Measurements from ENCODE around the gene NDUFA7. TPM values are rescaled to one million over a fixed set of nuclear protein-coding genes. Genes with fewer than 3 reads are reported as not detected.
A peak's percentile ranks its signal among the peaks of the same experiment; 100 is the strongest.

The NDUFA7 gene
- total and polyA plus RNA-seq, 2 donors (not counting 1 experiment from before 2014, with no cell fraction given) = 28.6 to 71.7 TPM

DNA sequence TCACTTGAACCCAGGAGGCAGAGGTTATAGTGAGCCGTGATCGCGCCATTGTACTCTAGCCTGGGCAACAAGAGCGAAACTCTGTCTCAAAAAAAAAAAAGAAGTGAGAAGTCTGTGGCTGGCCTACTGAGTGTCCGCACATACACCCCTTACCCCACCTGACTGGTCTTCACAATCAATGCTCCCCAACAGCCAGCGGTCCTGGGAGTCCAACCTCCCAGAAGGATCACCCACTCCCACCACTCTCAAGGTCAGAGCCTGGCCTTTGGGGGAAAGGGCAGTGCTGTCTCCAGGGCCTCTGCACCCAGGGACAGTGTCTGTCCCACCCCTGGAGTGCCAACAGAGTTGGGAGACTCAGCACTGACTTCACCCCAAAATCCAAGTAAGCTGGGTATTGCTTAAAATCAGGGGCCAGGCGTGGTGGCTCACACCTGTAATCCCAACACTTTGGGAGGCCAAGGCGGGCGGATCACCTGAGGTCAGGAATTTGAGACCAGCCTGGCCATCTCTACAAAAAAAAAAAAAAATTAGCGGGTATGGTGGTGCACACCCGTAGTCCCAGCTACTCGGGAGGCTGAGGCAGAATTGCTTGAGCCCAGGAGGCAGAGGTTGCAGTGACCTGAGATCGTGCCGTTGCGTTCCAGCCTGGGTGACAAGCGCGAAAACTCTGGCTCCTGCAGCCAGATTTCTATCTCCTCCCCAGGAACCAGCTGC, 10.7 kb downstream of the NDUFA7 start:
- Mint-ChIP-seq H3K27ac (no peak overlapping the region), H3K4me1 (peaks cover 24% of the 10 kb centered on the region), H3K4me3 (no peak overlapping the region), H3K9me3 (ENCODE audit: insufficient read depth) (no peaks in the 10 kb centered on the region), H3K27me3 (no peaks in the 10 kb centered on the region)
- intact Hi-C loops (cut with micrococcal nuclease) = no loop called here
- H3K4me3 ChIP-seq (ENCODE audit: control extremely low read depth in 1 of 5, extremely low read depth in 1 of 5, insufficient read depth in 1 of 5, low read depth in 2 of 5, low read length in 4 of 5) = no peak overlapping the region
- H3K27ac ChIP-seq (ENCODE audit: low read length in 2 of 2) = no peak overlapping the region
- peaks cover 6% of the 10 kb centered on the region for H4K20me1 ChIP-seq (ENCODE audit: control insufficient read depth, insufficient read depth, low read length, poor library complexity, severe bottlenecking)
- POLR2A ChIA-PET = interaction anchor here (0.7 kb wide), 1 partner anchor 150 kb away, joined by 3 read pairs; no protein-coding TSS in a partner anchor
- peaks cover 7 to 18% of the 10 kb centered on the region in 2 donors for H3K4me1 ChIP-seq (ENCODE audit: control insufficient read depth in 2 of 2, insufficient read depth in 2 of 2, low read length in 2 of 2)
- no peak overlapping the region for H3K4me2 ChIP-seq (replicated peaks; ENCODE audit: low read depth, low read length, poor library complexity, severe bottlenecking)
- no peaks in the 10 kb centered on the region for H3K27me3 ChIP-seq (replicated peaks in 1 of 4; ENCODE audit: control extremely low read depth in 1 of 4, control insufficient read depth in 3 of 4, insufficient read depth in 4 of 4, low read length in 3 of 4)
- H3K9me3 ChIP-seq (ENCODE audit: control extremely low read depth in 1 of 3, control insufficient read depth in 2 of 3, insufficient read depth in 1 of 3, low read length in 2 of 3) = no peaks in the 10 kb centered on the region
- TF ChIP-seq, protein P1, sequence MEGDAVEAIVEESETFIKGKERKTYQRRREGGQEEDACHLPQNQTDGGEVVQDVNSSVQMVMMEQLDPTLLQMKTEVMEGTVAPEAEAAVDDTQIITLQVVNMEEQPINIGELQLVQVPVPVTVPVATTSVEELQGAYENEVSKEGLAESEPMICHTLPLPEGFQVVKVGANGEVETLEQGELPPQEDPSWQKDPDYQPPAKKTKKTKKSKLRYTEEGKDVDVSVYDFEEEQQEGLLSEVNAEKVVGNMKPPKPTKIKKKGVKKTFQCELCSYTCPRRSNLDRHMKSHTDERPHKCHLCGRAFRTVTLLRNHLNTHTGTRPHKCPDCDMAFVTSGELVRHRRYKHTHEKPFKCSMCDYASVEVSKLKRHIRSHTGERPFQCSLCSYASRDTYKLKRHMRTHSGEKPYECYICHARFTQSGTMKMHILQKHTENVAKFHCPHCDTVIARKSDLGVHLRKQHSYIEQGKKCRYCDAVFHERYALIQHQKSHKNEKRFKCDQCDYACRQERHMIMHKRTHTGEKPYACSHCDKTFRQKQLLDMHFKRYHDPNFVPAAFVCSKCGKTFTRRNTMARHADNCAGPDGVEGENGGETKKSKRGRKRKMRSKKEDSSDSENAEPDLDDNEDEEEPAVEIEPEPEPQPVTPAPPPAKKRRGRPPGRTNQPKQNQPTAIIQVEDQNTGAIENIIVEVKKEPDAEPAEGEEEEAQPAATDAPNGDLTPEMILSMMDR (IDR thresholded peaks at IDR 0.05) = no peak
- TF ChIP-seq EZH2 (IDR thresholded peaks at IDR 0.05; ENCODE audit: borderline replicate concordance, insufficient read depth, low read depth, low read length, poor library complexity, severe bottlenecking) = no peak
- 94% methylated on average over 14 of the region's 17 CpGs for WGBS (ENCODE audit: insufficient coverage)
- peaks cover 3 to 25% of the 10 kb centered on the region in 2 experiments for H3K36me3 ChIP-seq (replicated peaks in 1 of 2; ENCODE audit: control extremely low read depth in 1 of 2, control insufficient read depth in 1 of 2, extremely low read depth in 1 of 2, insufficient read depth in 2 of 2, low read length in 1 of 2)
- DNase-seq (no peak), ATAC-seq (ENCODE audit: low read depth) (no peak)
- H3K79me2 ChIP-seq (ENCODE audit: control insufficient read depth, insufficient read depth, low read length) = peaks cover 17% of the 10 kb centered on the region
- H3K9ac ChIP-seq (ENCODE audit: low read length) = no peak overlapping the region
- H2AFZ ChIP-seq (ENCODE audit: insufficient read depth, low read depth, low read length, poor library complexity, severe bottlenecking) = no peak overlapping the region
- CTCF ChIA-PET = interaction anchor here (0.9 to 1.8 kb wide), 2 partner anchors 9 to 269 kb away, joined by 4 to 5 read pairs; no protein-coding TSS in a partner anchor

DNA sequence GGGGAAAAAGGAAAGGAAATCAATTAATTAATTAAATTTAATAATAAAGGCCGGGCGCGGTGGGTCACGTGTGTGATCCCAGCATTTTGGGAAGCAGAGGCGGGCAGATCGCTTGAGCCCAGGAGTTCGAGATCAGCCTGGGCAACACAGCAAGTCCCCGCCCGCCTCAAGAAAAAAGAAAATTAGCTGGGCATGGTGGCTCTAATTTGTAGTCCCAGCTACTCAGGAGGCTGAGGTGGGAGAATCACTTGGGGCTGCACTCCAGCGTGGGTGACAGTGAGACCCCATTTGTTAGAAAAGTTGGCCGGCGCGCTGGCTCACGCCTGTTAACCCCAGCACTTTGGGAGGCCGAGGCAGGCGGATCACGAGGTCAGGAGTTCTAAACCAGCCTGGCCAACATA, 12.3 kb downstream of the NDUFA7 start:
- no peak overlapping the region for H3K27ac Mint-ChIP-seq
- ATAC-seq (ENCODE audit: low read depth) = no peak
- ChIA-PET CTCF (interaction anchor here (1.3 kb wide), 1 partner anchor 12 kb away, joined by 3 read pairs; the partner anchor contains the start of genes NDUFA7 and RPS28), POLR2A (no interaction called here)
- Histone ChIP-seq H3K27ac (ENCODE audit: low read length in 2 of 2) (no peak overlapping the region), H3K27me3 (replicated peaks in 1 of 4; ENCODE audit: control extremely low read depth in 1 of 4, control insufficient read depth in 3 of 4, insufficient read depth in 4 of 4, low read length in 3 of 4) (no peaks in the 10 kb centered on the region), H3K9me3 (ENCODE audit: control extremely low read depth in 1 of 3, control insufficient read depth in 2 of 3, insufficient read depth in 1 of 3, low read length in 2 of 3) (no peaks in the 10 kb centered on the region), H2AFZ (ENCODE audit: insufficient read depth, low read depth, low read length, poor library complexity, severe bottlenecking) (no peak overlapping the region), H4K20me1 (ENCODE audit: control insufficient read depth, insufficient read depth, low read length, poor library complexity, severe bottlenecking) (peaks cover 6% of the 10 kb centered on the region), H3K4me1 (ENCODE audit: control insufficient read depth in 2 of 2, insufficient read depth in 2 of 2, low read length in 2 of 2) (peaks cover 7 to 18% of the 10 kb centered on the region in 2 donors), H3K79me2 (ENCODE audit: control insufficient read depth, insufficient read depth, low read length) (peaks cover 17% of the 10 kb centered on the region), H3K4me3 (ENCODE audit: control extremely low read depth in 1 of 5, extremely low read depth in 1 of 5, insufficient read depth in 1 of 5, low read depth in 2 of 5, low read length in 4 of 5) (peak overlapping the region; percentile 44 to 68 (median 66)), H3K36me3 (replicated peaks in 1 of 2; ENCODE audit: control extremely low read depth in 1 of 2, control insufficient read depth in 1 of 2, extremely low read depth in 1 of 2, insufficient read depth in 2 of 2, low read length in 1 of 2) (peaks cover 2 to 15% of the 10 kb centered on the region in 2 experiments), H3K9ac (ENCODE audit: low read length) (peak overlapping the region; percentile 67), H3K4me2 (replicated peaks; ENCODE audit: low read depth, low read length, poor library complexity, severe bottlenecking) (peak overlapping the region; percentile 86)
- TF ChIP-seq EZH2 (IDR thresholded peaks at IDR 0.05; ENCODE audit: borderline replicate concordance, insufficient read depth, low read depth, low read length, poor library complexity, severe bottlenecking) = no peak
- TF ChIP-seq, protein P1 (IDR thresholded peaks at IDR 0.05) = no peak
- no peak for DNase-seq
- WGBS (ENCODE audit: insufficient coverage) = 90% methylated on average over 12 of the region's 17 CpGs
- intact Hi-C loops (cut with micrococcal nuclease) = loop anchor here (1.0 to 10.0 kb wide), 3 partner anchors 12 to 1114 kb away; partner anchors contain the start of genes NDUFA7, RAB11B and RPS28
- peaks cover 24% of the 10 kb centered on the region for H3K4me1 Mint-ChIP-seq
- H3K27me3 Mint-ChIP-seq = no peaks in the 10 kb centered on the region
- H3K4me3 Mint-ChIP-seq = peak overlapping the region; percentile 93
- H3K9me3 Mint-ChIP-seq (ENCODE audit: insufficient read depth) = no peaks in the 10 kb centered on the region
